ENCODE data around the gene LRRC10. TPM values are rescaled to one million over a fixed set of nuclear protein-coding genes. Genes with fewer than 3 reads are reported as not detected.

Gene LRRC10
- total and polyA plus RNA-seq, 2 donors (not counting 3 experiments of a cell fraction or from before 2014, with no cell fraction given) = not detected

- no peaks in the 10 kb centered on the region for H3K9me3 ChIP-seq (replicated peaks; ENCODE audit: control insufficient read depth, insufficient read depth, low read length)
- no peak for TF ChIP-seq FOS (IDR thresholded peaks at IDR 0.05; ENCODE audit: borderline replicate concordance, insufficient read depth, low read length)
- TF ChIP-seq MAX (IDR thresholded peaks at IDR 0.05; ENCODE audit: insufficient read depth, insufficient read length) = no peak
- TF ChIP-seq POLR2A (IDR thresholded peaks at IDR 0.05; ENCODE audit: low read depth, low read length) = no peak
- TF ChIP-seq POLR2AphosphoS5 (IDR thresholded peaks at IDR 0.05; ENCODE audit: insufficient read depth, low read depth, low read length) = no peak
- TF ChIP-seq GATA2 (IDR thresholded peaks at IDR 0.05; ENCODE audit: insufficient read depth, insufficient read length, low read depth, low read length) = no peak
- no peak for TF ChIP-seq CTCF (IDR thresholded peaks at IDR 0.05; ENCODE audit: extremely low read depth in 1 of 2, insufficient read depth in 1 of 2, low read depth in 1 of 2, low read length in 2 of 2)
- TF ChIP-seq JUN (IDR thresholded peaks at IDR 0.05; ENCODE audit: borderline replicate concordance, insufficient read depth, insufficient read length, low read depth) = no peak
- TF ChIP-seq MYC (IDR thresholded peaks at IDR 0.05; ENCODE audit: low read depth, low read length) = no peak
- TF ChIP-seq EZH2 (IDR thresholded peaks at IDR 0.05; ENCODE audit: borderline replicate concordance, low read depth, low read length, severe bottlenecking) = no peak
- no peaks in the 10 kb centered on the region for H3K9me1 ChIP-seq (replicated peaks; ENCODE audit: control insufficient read depth, extremely low read depth, insufficient read depth, low read length)
- H3K4me1 ChIP-seq (ENCODE audit: control insufficient read depth, extremely low read depth, insufficient read depth, low read length) = no peaks in the 10 kb centered on the region
- H3K4me3 ChIP-seq (replicated peaks in 1 of 3; ENCODE audit: insufficient read depth in 1 of 3, low read depth in 1 of 3, low read length in 3 of 3) = no peak overlapping the region
- no peak overlapping the region for H3K9ac ChIP-seq (replicated peaks; ENCODE audit: extremely low read depth, insufficient read depth, low read length)
- dilution Hi-C loops (cut with MboI; ENCODE audit: extremely low pct_ligation_motif_present, low sequenced_read_pairs) = loop anchor here (25.0 kb wide), 1 partner anchor 193 kb away; no protein-coding TSS in a partner anchor
- BruUV-seq (replicated peaks) = no TSS peak
- H3K36me3 ChIP-seq (ENCODE audit: control insufficient read depth in 2 of 2, extremely low read depth in 1 of 2, insufficient read depth in 2 of 2, low read length in 2 of 2) = no peaks in the 10 kb centered on the region
- no peak for DNase-seq (ENCODE audit: low read depth, low spot score)
- H4K20me1 ChIP-seq (replicated peaks; ENCODE audit: control insufficient read depth, extremely low read depth, insufficient read depth, low read length) = no peaks in the 10 kb centered on the region
- H3K27me3 ChIP-seq (ENCODE audit: control insufficient read depth in 2 of 2, insufficient read depth in 2 of 2, low read length in 2 of 2) = no peaks in the 10 kb centered on the region
- intact Hi-C loops (cut with micrococcal nuclease) = no loop called here
- FAIRE-seq = no peak
- H3K79me2 ChIP-seq (ENCODE audit: control insufficient read depth, insufficient read depth, low read length) = no peaks in the 10 kb centered on the region
- H2AFZ ChIP-seq (ENCODE audit: low read depth, low read length) = no peak overlapping the region
- no peak overlapping the region for H3K27ac ChIP-seq (ENCODE audit: insufficient read depth, low read depth, low read length)
- H3K4me2 ChIP-seq (ENCODE audit: insufficient read depth, low read length) = no peak overlapping the region
- POLR2A ChIA-PET = no interaction called here
- CTCF ChIA-PET = interaction anchor here (0.7 to 2.8 kb wide), 5 partner anchors 10 to 1062 kb away, joined by 3 to 39 read pairs (median 4); no protein-coding TSS in a partner anchor
Observed at GRCh38 chr12:69580074-69580473, 30.6 kb downstream of the LRRC10 start.

Data from endothelial cell of umbilical vein (primary cell).